Stimulated activated CD4-positive, alpha-beta T cell treated with anti-CD3 and anti-CD28 coated beads, Interleukin-4, amount 100 ng/mL, for 24 hours (primary cell): ENCODE results near the gene AZIN2.

Experiments
- DNase-seq: peaks from one replicate; pipeline ENCODE4 v3.0.0-alpha.2; 2020

Gene AZIN2

DNA sequence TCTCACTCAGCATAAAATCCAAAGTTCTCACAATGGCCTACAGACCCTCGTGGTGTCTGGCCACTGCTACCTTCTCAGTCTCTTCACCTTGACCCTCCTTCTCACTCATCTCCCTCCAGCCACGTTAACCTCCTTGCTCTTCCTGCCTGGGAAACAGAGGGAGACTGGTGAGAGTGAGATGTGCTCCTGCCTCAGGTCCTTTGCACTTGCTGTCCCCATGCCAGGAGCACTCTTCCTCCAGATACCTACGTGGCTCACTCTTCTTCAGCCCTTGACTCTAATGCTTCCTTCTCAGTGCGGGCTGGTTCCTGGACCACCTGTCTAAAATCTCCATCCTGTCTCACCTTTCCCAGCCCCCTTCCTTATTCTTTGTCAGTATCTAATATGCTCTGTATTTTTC lies 76.2 kb downstream of the AZIN2 start:
- no peak for DNase-seq

GRCh38 chr1:33158366-33158765 lies 77.4 kb downstream of the AZIN2 start:
- no peak for DNase-seq

DNA sequence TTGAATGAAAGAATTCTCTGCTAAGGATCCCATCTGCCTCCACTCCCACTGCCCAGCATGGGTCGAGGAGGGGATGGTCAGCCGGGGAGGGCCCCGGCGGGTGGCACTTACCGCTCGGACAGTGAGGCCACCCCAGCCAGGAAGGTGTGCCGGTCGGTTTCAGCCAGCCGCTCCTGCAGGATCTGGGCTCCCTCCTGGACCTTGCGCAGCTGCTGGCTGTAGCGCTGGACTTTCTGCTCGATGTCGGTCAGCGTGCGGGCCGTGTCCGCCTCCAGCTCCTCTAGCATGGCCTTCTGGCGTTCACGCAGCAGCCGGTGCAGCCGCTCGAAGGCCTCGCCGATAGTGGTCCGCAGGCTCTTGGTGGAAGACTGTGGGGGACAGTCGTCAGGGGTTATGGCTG lies 78.6 kb downstream of the AZIN2 start:
- DNase-seq, result no peak

- DNase-seq, result no peak
Observed at GRCh38 chr1:33161061-33161681, 80.2 kb downstream of the AZIN2 start.

- DNase-seq, result no peak
Observed at GRCh38 chr1:33162141-33162540, 81.2 kb downstream of the AZIN2 start.

DNA sequence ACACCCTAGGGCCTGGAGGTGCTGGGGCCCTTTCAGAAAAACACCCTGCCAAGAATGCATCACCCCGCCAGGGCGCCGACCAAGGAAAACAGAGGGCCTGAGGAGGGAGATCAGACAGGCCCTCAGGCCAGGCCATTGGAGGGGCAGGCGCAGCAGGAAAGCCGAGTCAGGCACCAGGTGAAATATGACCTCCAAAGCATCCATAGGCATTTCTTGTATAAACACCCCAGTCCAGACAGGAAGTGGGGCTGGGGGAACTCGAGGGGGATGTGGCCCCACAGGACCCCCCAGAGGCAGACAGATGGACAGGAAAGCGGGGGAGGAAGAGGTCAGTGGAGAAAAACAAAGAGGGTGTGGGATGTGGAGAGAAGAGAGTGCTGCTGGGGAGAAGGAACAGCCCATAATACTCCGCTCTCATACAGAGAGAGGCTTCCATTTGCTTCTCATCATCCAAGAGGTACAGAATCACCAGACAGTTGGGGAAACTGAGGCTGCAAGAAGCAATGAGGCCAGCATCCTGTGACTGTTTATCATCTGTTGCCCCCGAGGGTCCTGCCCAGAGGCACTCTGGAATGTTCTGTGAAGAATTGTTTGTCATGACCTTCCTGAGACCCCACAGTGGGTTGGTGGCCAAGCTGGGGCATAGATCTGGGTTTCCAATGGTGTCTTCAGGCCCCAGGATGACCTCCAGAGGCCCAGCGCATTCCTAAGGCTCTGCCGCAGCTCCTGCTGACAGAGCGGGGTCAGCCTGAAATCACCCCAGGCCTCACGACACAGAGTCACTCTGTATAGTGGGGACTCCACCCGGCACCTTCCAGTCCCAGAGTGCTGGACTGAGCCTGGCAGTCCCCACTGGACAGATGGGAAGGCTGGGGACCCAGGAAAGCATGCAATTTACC lies 82.9 kb downstream of the AZIN2 start:
- DNase-seq, result no peak

- DNase-seq, result no peak
Observed at GRCh38 chr1:33165209-33165608, 84.3 kb downstream of the AZIN2 start.

GRCh38 chr1:33165809-33166208 lies 84.9 kb downstream of the AZIN2 start:
- no peak for DNase-seq

- no peak for DNase-seq
Observed at GRCh38 chr1:33167650-33168447, 86.9 kb downstream of the AZIN2 start.

DNA sequence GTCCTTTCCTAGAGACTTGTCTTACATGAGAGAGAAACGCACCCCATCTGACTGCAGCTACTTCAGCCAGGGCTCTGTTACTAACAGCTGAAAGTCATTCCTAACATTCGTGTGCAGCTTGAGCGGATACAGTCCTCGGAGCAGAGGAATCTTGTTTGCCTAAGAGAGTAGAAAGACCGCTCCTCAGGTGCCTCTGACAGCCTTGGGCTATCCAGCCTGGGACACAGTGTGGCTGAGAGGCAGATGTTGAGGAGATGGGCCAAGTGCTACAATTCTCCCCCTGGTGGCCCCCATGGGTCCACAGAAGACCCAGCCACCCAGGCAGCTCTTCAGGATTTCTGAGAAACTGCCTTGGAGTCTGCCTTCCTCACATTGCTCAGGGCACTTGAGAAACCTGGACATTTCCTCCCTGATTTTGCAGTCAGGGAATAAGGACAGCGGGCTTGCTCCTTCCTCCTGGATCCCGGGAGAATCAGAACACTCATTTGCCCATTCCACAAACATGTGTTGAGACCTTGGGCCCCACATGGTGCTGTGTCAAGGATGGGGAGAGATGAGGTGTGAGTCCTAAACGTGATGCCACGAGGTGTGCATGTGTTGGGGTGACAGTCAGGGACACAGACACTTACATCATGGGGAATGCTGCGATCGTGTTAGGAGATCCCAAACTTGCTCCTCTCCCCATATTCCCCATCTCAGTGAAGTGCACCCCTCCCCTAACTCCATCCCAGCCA lies 87.8 kb downstream of the AZIN2 start:
- DNase-seq, result no peak

- no peak for DNase-seq
Observed at GRCh38 chr1:33169290-33170055, 88.5 kb downstream of the AZIN2 start.
